ENCODE results near the gene RXFP1. TPM values are rescaled to one million over a fixed set of nuclear protein-coding genes. Genes with fewer than 3 reads are reported as not detected.

The RXFP1 gene
- total and polyA plus RNA-seq, 4 donors: 0.24 to 1.5 (median 0.80) TPM

- H3K27me3 ChIP-seq (ENCODE audit: control insufficient read depth in 4 of 4, insufficient read depth in 4 of 4, low read length in 3 of 4): peaks cover 0 to 2% (median 0%) of the 10 kb centered on the region in 4 donors
- H3K9me3 ChIP-seq (ENCODE audit: control insufficient read depth in 4 of 4, low read length in 3 of 4): no peaks in the 10 kb centered on the region
- H3K36me3 ChIP-seq (ENCODE audit: control insufficient read depth in 4 of 4, insufficient read depth in 3 of 4, low read depth in 1 of 4, low read length in 3 of 4): no peaks in the 10 kb centered on the region
- H3K4me1 ChIP-seq (ENCODE audit: control insufficient read depth in 4 of 4, insufficient read depth in 4 of 4, low read length in 3 of 4): no peaks in the 10 kb centered on the region
- no peak overlapping the region for H3K9ac ChIP-seq (ENCODE audit: low read depth in 1 of 2, low read length in 2 of 2)
- DNase-seq (ENCODE audit: low spot score): no peak
- no peak overlapping the region for H3K27ac ChIP-seq (ENCODE audit: low read depth in 1 of 2, low read length in 2 of 2)
- no peak for TF ChIP-seq FOXA2 (IDR thresholded peaks at IDR 0.05)
- TF ChIP-seq SP1 (IDR thresholded peaks at IDR 0.05): no peak
- TF ChIP-seq FOXA1 (IDR thresholded peaks at IDR 0.05): no peak
- no peak for TF ChIP-seq RXRA (IDR thresholded peaks at IDR 0.05)
- TF ChIP-seq GABPA (IDR thresholded peaks at IDR 0.05 in 1 of 2, conservative IDR thresholded peaks at IDR 0.05 in 1 of 2): no peak
- no peak for TF ChIP-seq REST (IDR thresholded peaks at IDR 0.05)
- TF ChIP-seq, protein P1, sequence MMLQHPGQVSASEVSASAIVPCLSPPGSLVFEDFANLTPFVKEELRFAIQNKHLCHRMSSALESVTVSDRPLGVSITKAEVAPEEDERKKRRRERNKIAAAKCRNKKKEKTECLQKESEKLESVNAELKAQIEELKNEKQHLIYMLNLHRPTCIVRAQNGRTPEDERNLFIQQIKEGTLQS (IDR thresholded peaks at IDR 0.05): no peak
- TF ChIP-seq RAD21 (IDR thresholded peaks at IDR 0.05): no peak
- TF ChIP-seq HNF4A (conservative IDR thresholded peaks at IDR 0.05): no peak
- no peak for TF ChIP-seq TAF1 (conservative IDR thresholded peaks at IDR 0.05)
- no peak for TF ChIP-seq EGR1 (IDR thresholded peaks at IDR 0.05; ENCODE audit: low read depth in 2 of 2)
- TF ChIP-seq ZBTB33 (IDR thresholded peaks at IDR 0.05): no peak
- no peak for TF ChIP-seq JUND (IDR thresholded peaks at IDR 0.05)
- TF ChIP-seq NR2F2 (IDR thresholded peaks at IDR 0.05): no peak
- TF ChIP-seq YY1 (IDR thresholded peaks at IDR 0.05): no peak
- TF ChIP-seq, protein P2, sequence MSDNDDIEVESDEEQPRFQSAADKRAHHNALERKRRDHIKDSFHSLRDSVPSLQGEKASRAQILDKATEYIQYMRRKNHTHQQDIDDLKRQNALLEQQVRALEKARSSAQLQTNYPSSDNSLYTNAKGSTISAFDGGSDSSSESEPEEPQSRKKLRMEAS (IDR thresholded peaks at IDR 0.05): no peak
- no peak for TF ChIP-seq CTCF (IDR thresholded peaks at IDR 0.05; ENCODE audit: low read depth, low read length, missing input control)
- no peak for TF ChIP-seq HNF4G (IDR thresholded peaks at IDR 0.05)
- no peak overlapping the region for H3K4me3 ChIP-seq (ENCODE audit: low read depth in 1 of 3, low read length in 3 of 3)
- 51% methylated on average over 6 of the region's 6 CpGs for WGBS
Observed at GRCh38 chr4:158532556-158533231, 11.0 kb downstream of the RXFP1 start.

Measured in liver (tissue), 9 donors.